Prostate gland (tissue), 2 donors: ENCODE data around the gene MAP4K5.

Source experiments
- CTCF ChIP-seq, 4 experiments: fragments of 200-600 bp in 2 of 4; fragments of 450-650 bp in 2 of 4; sonication (generic) in 2 of 4; IDR thresholded peaks; 1 replicate in 3 of 4; 2 replicates in 1 of 4; pipeline ENCODE4 v1.5.1; 2016 to 2019; ENCODE audit warnings: antibody characterized with exemption in 4 of 4, mild to moderate bottlenecking in 2 of 4, moderate library complexity in 2 of 4
- POLR2A ChIP-seq: fragments of 450-650 bp; IDR thresholded peaks from one replicate; pipeline ENCODE4 v1.6.1; 2016; ENCODE audit warnings: antibody characterized with exemption, mild to moderate bottlenecking

- TF ChIP-seq POLR2A (no peak), CTCF (IDR thresholded peaks at IDR 0.05) (no peak)
Measured at GRCh38 chr14:50534416-50534815, 2.0 kb upstream of the MAP4K5 start.
